ENCODE results near the gene ABCA7.

Gene ABCA7, protein sequence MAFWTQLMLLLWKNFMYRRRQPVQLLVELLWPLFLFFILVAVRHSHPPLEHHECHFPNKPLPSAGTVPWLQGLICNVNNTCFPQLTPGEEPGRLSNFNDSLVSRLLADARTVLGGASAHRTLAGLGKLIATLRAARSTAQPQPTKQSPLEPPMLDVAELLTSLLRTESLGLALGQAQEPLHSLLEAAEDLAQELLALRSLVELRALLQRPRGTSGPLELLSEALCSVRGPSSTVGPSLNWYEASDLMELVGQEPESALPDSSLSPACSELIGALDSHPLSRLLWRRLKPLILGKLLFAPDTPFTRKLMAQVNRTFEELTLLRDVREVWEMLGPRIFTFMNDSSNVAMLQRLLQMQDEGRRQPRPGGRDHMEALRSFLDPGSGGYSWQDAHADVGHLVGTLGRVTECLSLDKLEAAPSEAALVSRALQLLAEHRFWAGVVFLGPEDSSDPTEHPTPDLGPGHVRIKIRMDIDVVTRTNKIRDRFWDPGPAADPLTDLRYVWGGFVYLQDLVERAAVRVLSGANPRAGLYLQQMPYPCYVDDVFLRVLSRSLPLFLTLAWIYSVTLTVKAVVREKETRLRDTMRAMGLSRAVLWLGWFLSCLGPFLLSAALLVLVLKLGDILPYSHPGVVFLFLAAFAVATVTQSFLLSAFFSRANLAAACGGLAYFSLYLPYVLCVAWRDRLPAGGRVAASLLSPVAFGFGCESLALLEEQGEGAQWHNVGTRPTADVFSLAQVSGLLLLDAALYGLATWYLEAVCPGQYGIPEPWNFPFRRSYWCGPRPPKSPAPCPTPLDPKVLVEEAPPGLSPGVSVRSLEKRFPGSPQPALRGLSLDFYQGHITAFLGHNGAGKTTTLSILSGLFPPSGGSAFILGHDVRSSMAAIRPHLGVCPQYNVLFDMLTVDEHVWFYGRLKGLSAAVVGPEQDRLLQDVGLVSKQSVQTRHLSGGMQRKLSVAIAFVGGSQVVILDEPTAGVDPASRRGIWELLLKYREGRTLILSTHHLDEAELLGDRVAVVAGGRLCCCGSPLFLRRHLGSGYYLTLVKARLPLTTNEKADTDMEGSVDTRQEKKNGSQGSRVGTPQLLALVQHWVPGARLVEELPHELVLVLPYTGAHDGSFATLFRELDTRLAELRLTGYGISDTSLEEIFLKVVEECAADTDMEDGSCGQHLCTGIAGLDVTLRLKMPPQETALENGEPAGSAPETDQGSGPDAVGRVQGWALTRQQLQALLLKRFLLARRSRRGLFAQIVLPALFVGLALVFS (N-terminal part only)

GRCh38 chr19:1039646-1040475 lies at the start of gene ABCA7:
ABCA7 (plus strand) TSS chr19:1040107; CDS start chr19:1041362, 1,255 bp downstream.
- peak; percentile 27 to 97 (median 86) for DNase-seq

DNA sequence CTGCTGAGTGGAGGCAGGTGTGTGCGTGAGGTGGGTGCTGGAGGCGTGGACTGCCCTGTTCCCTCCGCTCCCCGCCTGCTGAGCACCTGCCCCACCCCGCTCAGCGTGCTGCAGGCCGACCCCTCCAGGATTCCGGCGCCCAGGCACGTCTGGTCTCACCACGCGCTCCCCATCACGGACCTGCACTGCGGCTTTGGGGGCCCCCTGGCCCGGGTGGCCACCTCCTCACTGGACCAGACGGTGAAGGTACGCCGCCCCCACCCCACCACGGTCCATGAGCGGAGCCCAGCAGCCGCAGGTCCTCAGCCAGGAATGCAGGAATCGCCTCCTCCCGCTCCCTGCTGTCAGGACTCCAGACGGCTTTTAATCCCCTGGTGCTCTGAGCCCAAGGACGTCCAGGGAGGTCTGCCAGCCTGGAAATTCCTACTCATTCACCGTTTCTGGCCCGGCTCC lies 49.8 kb upstream of the ABCA7 start:
- no peak for DNase-seq

- DNase-seq: no peak
Observed at GRCh38 chr19:990746-991145, 49.2 kb upstream of the ABCA7 start.

DNA sequence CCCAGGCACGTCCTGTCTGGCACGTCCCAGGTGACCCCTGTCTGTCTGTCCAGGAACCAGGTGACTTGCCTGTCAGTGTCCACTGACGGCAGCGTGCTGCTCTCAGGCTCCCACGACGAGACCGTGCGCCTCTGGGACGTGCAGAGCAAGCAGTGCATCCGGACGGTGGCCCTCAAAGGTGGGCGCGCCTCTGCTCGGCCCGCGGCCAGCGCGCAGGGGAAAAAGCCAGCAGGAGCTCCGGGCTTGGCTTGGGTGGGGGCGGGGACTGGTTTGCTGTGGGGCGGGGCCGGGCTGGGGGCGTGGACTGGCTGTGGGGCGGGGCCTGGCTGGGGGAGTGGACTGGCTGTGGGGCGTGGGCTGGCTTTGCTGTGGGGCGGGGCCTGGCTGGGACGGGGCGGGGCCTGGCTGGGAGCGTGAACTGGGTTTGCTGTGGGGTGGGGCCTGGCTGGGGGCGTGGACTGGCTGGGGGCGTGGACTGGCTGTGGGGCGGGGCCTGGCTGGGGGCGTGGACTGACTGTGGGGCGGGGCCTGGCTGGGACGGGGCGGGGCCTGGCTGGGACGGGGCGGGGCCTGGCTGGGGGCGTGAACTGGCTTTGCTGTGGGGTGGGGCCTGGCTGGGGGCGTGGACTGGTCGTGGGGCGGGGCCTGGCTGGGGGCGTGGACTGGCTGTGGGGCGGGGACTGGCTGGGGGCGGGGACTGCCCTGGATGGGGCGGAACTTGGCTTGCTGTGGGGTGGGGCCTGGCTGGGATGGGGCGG lies 48.6 kb upstream of the ABCA7 start:
- DNase-seq: peak in 2 of 56 donors; percentile 54 to 74

- no peak for DNase-seq
Observed at GRCh38 chr19:991932-992669, 47.8 kb upstream of the ABCA7 start.

- DNase-seq: no peak
Observed at GRCh38 chr19:992670-993055, 47.2 kb upstream of the ABCA7 start.

DNA sequence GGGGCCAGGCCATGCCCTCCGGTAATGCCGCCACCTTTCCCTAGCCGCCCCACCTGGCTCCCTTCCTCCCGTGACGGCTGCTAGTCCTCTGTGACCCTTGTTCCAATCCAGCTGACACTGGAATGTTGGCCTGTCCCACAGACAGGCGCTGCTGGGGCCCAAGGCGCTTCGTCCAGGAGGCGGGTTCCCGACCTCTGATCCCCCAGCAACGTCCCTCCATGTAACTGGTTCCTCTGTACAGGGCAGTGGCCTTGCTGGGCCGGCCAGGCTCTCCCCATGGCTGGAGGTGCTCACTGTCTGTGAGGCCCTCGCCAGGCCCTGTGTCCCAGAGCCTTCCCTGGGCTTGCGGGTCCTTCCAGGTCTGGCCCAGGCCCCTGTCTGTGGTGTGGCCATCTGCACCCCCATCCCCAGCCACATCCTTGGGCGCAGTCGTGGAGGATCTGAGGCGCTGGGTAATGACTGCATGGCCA lies 46.5 kb upstream of the ABCA7 start:
- no peak for DNase-seq

- DNase-seq: peak in 1 of 56 donors; percentile 19
Observed at GRCh38 chr19:993831-994393, 46.0 kb upstream of the ABCA7 start.

DNA sequence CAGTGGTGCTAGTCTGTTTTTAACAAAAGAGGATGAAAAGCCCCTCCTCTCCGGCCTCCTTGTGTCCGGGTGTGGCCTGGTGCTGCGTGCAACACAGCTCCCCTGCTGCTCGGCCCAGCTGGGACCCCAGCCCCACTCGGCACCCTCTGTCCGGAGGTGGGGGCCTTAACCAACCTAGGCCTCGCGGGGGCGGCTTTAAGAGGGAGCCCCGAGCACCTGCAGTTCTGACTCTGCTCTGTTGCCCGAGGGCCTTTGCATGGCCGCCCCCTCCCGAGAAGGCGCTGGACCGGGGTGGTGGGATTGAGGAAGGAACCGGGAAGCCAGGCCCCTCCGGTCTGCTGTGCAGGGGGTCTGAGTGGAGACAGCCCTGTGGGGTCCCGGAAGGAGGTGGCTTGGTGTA lies 45.4 kb upstream of the ABCA7 start:
- no peak for DNase-seq

GRCh38 chr19:995051-995827 lies 44.7 kb upstream of the ABCA7 start:
- peak in 5 of 56 donors; percentile 13 to 46 (median 20) for DNase-seq

DNA sequence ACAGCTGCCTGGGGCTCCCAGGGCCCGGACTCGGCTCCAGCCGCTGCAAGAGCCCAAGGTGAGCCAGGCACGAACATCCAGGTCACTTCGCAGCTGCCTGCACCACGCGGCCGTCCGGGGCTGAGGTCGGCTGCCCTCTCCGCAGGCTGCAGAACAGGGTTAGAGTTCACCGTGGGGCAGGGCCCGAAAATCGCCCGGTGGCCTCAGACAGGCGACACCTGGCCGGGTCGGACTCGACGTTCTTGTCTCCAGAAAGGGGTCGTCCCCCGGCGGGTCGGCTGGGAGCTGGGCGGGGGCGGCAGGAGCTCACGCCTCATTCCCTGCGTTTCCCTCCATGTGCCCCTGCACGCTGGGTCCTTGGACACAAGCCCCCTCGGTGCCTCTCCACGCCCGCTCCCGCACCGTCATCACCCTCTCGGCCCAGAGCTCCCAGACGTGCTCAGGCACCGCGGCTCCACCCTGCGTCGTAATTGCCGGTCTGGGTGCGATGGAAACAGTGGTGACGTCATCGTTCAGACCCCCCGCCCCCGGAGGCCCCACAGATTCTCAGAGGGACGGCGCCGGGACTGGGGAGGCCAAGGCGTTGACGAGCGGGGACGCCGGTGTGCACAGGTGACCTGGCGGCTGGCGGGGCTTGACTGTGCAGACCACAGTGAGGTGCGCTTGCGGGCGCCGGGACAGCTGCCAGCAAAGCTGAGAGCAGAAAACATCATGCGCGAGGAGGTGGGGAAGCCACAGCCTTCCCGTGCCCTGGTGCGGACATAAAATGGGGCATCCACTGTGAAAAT lies 43.7 kb upstream of the ABCA7 start:
- peak in 1 of 56 donors; percentile 22 for DNase-seq

GRCh38 chr19:998064-998463 lies 41.8 kb upstream of the ABCA7 start:
- DNase-seq: no peak

GRCh38 chr19:999379-999719 lies 40.6 kb upstream of the ABCA7 start:
- DNase-seq: no peak

DNA sequence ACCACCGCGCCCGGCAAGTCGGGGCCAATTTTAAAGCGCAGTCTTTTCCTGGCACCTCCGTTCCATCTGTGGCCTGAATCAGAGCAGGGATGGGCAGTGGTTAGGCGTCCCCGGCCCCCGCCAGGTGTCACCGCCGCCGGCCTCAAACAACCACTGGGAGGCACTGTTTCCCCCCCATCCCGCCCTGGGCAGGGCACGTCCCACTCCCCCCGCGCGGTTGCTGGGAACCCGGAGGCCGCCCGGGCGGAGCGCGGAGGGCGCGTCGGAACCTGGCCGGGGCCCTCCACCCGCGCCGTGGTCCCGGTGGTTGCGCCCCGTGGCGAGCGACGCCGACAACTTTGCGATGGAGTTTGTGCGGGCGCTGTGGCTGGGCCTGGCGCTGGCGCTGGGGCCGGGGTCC lies 39.8 kb upstream of the ABCA7 start, which contains the start of gene GRIN3B:
GRIN3B (plus strand) TSS at position 325 of the 400 bp plus-strand sequence; CDS start at position 344, 19 bp downstream.
- peak in 2 of 56 donors; percentile 6 to 17 for DNase-seq

DNA sequence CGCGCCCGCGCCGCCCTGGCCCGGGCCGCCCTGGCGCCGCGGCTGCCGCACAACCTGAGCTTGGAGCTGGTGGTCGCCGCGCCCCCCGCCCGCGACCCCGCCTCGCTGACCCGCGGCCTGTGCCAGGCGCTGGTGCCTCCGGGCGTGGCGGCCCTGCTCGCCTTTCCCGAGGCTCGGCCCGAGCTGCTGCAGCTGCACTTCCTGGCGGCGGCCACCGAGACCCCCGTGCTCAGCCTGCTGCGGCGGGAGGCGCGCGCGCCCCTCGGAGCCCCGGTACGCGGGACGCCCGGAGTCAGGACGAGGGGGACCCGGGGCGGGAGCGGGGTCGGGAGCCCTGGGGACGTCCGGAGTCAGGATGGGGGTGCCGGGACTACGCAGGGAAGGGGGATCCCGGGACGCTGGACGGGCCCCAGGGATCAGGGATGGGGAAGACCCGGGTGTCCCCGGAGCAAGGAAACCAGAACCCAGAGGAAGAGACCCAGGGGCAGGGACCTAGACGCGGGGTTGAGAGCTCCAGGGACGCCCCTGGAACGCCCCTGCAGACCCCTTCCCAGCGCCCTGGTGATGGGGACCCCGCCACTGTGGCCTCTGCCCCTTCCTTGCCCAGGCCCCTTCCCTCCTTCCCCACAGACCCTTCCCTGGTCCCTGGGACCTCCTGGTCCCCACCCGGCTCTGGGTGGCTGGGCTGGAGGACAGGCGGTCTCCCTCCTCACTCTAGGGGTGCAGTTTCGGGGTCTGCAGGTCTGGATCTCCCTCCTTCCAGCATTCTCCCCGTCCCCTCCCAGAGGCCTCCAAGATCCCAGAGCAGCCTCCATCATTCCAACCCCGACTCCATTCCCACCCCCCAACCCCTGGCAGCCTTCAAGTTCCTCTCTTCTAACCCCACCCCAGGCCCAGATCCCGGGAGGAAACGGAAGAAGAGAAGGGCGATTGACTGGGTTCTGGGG lies 39.0 kb upstream of the ABCA7 start:
- DNase-seq: no peak

Measured in amygdala (tissue), 56 donors.